T-helper 17 cell (primary cell): ENCODE data around the gene NARS2. TPM values are rescaled to one million over a fixed set of nuclear protein-coding genes. Genes with fewer than 3 reads are reported as not detected.

ENCODE experiments used
- ATAC-seq: fragments of 150-1000 bp; cut with Tn5 transposase; 2 replicates; pipeline ENCODE4 v1.10.0; 2021; ENCODE audit warnings: mild to moderate bottlenecking, moderate library complexity
- DNase-seq, 3 donors: peaks; one replicate each; pipeline versions ENCODE4 v3.0.0 to v3.0.0-alpha.2; 2020 to 2021
- H3K9me3 ChIP-seq: one replicate; pipeline ENCODE4 v1.7.0; 2013; ENCODE audit warnings: low read length, mild to moderate bottlenecking; ENCODE audit not compliant: control insufficient read depth, poor library complexity, severe bottlenecking
- H3K27ac Mint-ChIP-seq: one replicate; pipeline ENCODE4 v1.8.0; 2022; ENCODE audit warnings: mild to moderate bottlenecking, moderate library complexity, mixed read lengths
- H3K27me3 Mint-ChIP-seq: one replicate; pipeline ENCODE4 v1.8.0; 2022; ENCODE audit warnings: mixed read lengths
- H3K36me3 Mint-ChIP-seq: one replicate; pipeline ENCODE4 v1.8.0; 2022; ENCODE audit warnings: low read depth, mixed read lengths
- H3K4me1 Mint-ChIP-seq: one replicate; pipeline ENCODE4 v1.8.0; 2022; ENCODE audit warnings: mild to moderate bottlenecking, mixed read lengths
- H3K4me3 Mint-ChIP-seq: one replicate; pipeline ENCODE4 v1.8.0; 2022; ENCODE audit warnings: mild to moderate bottlenecking, moderate library complexity, mixed read lengths
- total RNA-seq, 4 donors: library from RNA in 2 of 4; stranded (reverse) in 2 of 4; gene quantifications; one replicate each; pipeline ENCODE4 v1.2.3 and lab custom pipeline; 2022 to 2026

NARS2 gene
- total RNA-seq, 2 donors from 2014 or later, result 6.6 to 10.7 TPM

GRCh38 chr11:78398715-78399114, 175.9 kb downstream of the NARS2 start:
- Mint-ChIP-seq H3K27me3 (no peaks in the 10 kb centered on the region), H3K4me3 (no peak overlapping the region), H3K27ac (no peak overlapping the region), H3K36me3 (peaks cover 2% of the 10 kb centered on the region), H3K4me1 (peaks cover 18% of the 10 kb centered on the region)
- ATAC-seq (no peak), DNase-seq (no peak)
- no peaks in the 10 kb centered on the region for H3K9me3 ChIP-seq

GRCh38 chr11:78397398-78397797, 177.3 kb downstream of the NARS2 start:
- DNase-seq (no peak), ATAC-seq (peak; percentile 57)
- no peak overlapping the region for H3K27ac Mint-ChIP-seq
- no peaks in the 10 kb centered on the region for H3K27me3 Mint-ChIP-seq
- no peaks in the 10 kb centered on the region for H3K9me3 ChIP-seq
- no peak overlapping the region for H3K4me3 Mint-ChIP-seq
- H3K4me1 Mint-ChIP-seq, result peaks cover 20% of the 10 kb centered on the region
- H3K36me3 Mint-ChIP-seq, result peaks cover 5% of the 10 kb centered on the region

GRCh38 chr11:78395597-78395996, 179.1 kb downstream of the NARS2 start:
- H3K4me1 Mint-ChIP-seq, result peaks cover 18% of the 10 kb centered on the region
- no peaks in the 10 kb centered on the region for H3K9me3 ChIP-seq
- no peak for DNase-seq
- H3K27me3 Mint-ChIP-seq, result no peaks in the 10 kb centered on the region
- ATAC-seq, result no peak
- no peak overlapping the region for H3K4me3 Mint-ChIP-seq
- no peak overlapping the region for H3K27ac Mint-ChIP-seq
- H3K36me3 Mint-ChIP-seq, result peaks cover 3% of the 10 kb centered on the region

DNA sequence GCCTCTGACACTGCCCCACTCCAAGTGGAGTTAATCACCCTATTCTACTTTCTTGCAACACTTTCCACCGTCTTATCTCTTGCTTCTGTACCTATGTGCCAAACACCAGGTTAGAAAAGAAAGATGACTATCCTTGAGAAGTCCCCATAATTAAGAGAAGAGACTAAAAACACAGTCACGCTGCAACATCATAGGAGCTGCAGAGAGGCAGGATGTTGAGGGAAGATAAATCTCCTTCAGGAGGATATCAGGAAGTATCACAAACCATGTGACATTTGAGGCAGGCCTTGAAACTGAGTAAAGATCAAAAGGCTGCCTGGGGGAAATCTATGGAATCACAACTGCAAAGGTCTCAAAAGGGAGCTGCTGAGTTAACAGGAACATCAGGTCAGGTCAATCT, 181.8 kb downstream of the NARS2 start:
- Mint-ChIP-seq H3K36me3 (peaks cover 3% of the 10 kb centered on the region), H3K4me3 (no peak overlapping the region), H3K27ac (no peak overlapping the region), H3K27me3 (no peaks in the 10 kb centered on the region), H3K4me1 (peaks cover 16% of the 10 kb centered on the region)
- no peak for ATAC-seq
- no peaks in the 10 kb centered on the region for H3K9me3 ChIP-seq
- no peak for DNase-seq

GRCh38 chr11:78391424-78391823, 183.2 kb downstream of the NARS2 start:
- H3K27me3 Mint-ChIP-seq, result no peaks in the 10 kb centered on the region
- peaks cover 3% of the 10 kb centered on the region for H3K36me3 Mint-ChIP-seq
- ATAC-seq (no peak), DNase-seq (no peak)
- H3K27ac Mint-ChIP-seq, result no peak overlapping the region
- H3K4me3 Mint-ChIP-seq, result no peak overlapping the region
- H3K9me3 ChIP-seq, result no peaks in the 10 kb centered on the region
- H3K4me1 Mint-ChIP-seq, result peaks cover 11% of the 10 kb centered on the region

DNA sequence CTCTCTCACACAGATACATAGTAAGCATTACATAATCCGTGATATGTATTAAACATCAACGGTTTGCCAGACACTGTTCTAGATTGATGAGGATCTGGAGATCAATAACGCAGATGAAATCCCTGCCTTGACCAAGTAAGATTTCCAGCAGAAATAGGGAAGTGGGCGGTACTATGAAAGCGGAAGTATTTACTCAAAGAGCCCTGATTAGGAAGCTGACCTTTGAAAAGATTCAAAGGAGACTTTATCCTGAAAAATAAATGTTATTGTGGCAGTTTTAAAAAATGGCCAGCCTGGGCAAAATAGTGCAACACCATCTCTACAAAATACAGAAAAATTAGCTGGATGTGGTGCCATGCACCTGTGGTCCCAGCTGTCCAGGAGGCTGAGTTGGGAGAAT, 183.9 kb downstream of the NARS2 start:
- peaks cover 11% of the 10 kb centered on the region for H3K4me1 Mint-ChIP-seq
- no peaks in the 10 kb centered on the region for H3K27me3 Mint-ChIP-seq
- H3K9me3 ChIP-seq, result no peaks in the 10 kb centered on the region
- no peak overlapping the region for H3K4me3 Mint-ChIP-seq
- H3K27ac Mint-ChIP-seq, result no peak overlapping the region
- DNase-seq (no peak), ATAC-seq (no peak)
- H3K36me3 Mint-ChIP-seq, result peaks cover 3% of the 10 kb centered on the region

- ATAC-seq (no peak), DNase-seq (no peak)
- Mint-ChIP-seq H3K27me3 (no peaks in the 10 kb centered on the region), H3K36me3 (peaks cover 4% of the 10 kb centered on the region), H3K4me3 (no peak overlapping the region), H3K4me1 (peaks cover 2% of the 10 kb centered on the region), H3K27ac (no peak overlapping the region)
- H3K9me3 ChIP-seq, result peaks cover 3% of the 10 kb centered on the region
These were observed 188.3 kb downstream of the NARS2 start for GRCh38 chr11:78386215-78386941.

Other genes with a start within 250 kb of the NARS2 start
- gene GAB2, start 157.0 kb downstream of the NARS2 start, total RNA-seq, result 10 to 100 TPM; 10.3 to 14.4 TPM